Stimulated activated CD8-positive, alpha-beta memory T cell treated with anti-CD3 and anti-CD28 coated beads, Interleukin-15, amount 100 ng/mL, for 1 hour (primary cell): ENCODE data around the gene TUBE1.
A peak's percentile ranks its signal among the peaks of the same experiment; 100 is the strongest.
"Not testable (repeated sequence)": the region's sequence is repeated elsewhere in the genome, so short reads cannot be mapped to it uniquely, and the experiment has no call there.

Experiments used
- DNase-seq: peaks from one replicate; pipeline ENCODE4 v3.0.0-alpha.2; 2020; ENCODE audit warnings: low read depth

Gene TUBE1

GRCh38 chr6:112062966-112063365 lies 24.3 kb downstream of the TUBE1 start:
- no peak for DNase-seq

GRCh38 chr6:112061605-112062004 lies 25.7 kb downstream of the TUBE1 start:
- DNase-seq = no peak

- DNase-seq = no peak
Measured at GRCh38 chr6:112058243-112059032, 28.8 kb downstream of the TUBE1 start.

- no peak for DNase-seq
Measured at GRCh38 chr6:112054555-112055190, 32.6 kb downstream of the TUBE1 start.

- DNase-seq = no peak
Measured at GRCh38 chr6:112054001-112054400, 33.3 kb downstream of the TUBE1 start, which contains the start of gene CCN6. Gene CCN6, plus strand, starts transcription at chr6:112054104. Its CDS starts 254 bp downstream, at chr6:112054358.

- not testable (repeated sequence) for DNase-seq
Measured at GRCh38 chr6:112051251-112051740, 36.0 kb downstream of the TUBE1 start.

- DNase-seq = no peak
Measured at GRCh38 chr6:112050429-112050828, 36.9 kb downstream of the TUBE1 start.

GRCh38 chr6:112049996-112050395 lies 37.3 kb downstream of the TUBE1 start:
- DNase-seq = no peak

GRCh38 chr6:112049026-112049799 lies 38.1 kb downstream of the TUBE1 start:
- no peak for DNase-seq

- DNase-seq = not testable (repeated sequence)
Measured at GRCh38 chr6:112047523-112047922, 39.8 kb downstream of the TUBE1 start.

- no peak for DNase-seq
Measured at GRCh38 chr6:112044856-112045255, 42.4 kb downstream of the TUBE1 start.

- no peak for DNase-seq
Measured at GRCh38 chr6:112044196-112044595, 43.1 kb downstream of the TUBE1 start.

- DNase-seq = peak; percentile 92
Measured at GRCh38 chr6:112043032-112044007, 44.0 kb downstream of the TUBE1 start.

GRCh38 chr6:112041535-112041934 lies 45.7 kb downstream of the TUBE1 start:
- no peak for DNase-seq

- no peak for DNase-seq
Measured at GRCh38 chr6:112040956-112041355, 46.3 kb downstream of the TUBE1 start.

GRCh38 chr6:112039431-112039770 lies 47.9 kb downstream of the TUBE1 start:
- no peak for DNase-seq

GRCh38 chr6:112038756-112039430 lies 48.4 kb downstream of the TUBE1 start:
- DNase-seq = no peak

GRCh38 chr6:112038268-112038667 lies 49.0 kb downstream of the TUBE1 start:
- DNase-seq = no peak

- DNase-seq = no peak
Measured at GRCh38 chr6:112037783-112038216, 49.5 kb downstream of the TUBE1 start.

GRCh38 chr6:112036088-112036637 lies 51.1 kb downstream of the TUBE1 start:
- no peak for DNase-seq

- no peak for DNase-seq
Measured at GRCh38 chr6:112034616-112034995, 52.7 kb downstream of the TUBE1 start.
